ENCODE measurements around the gene GGCX.

DNA sequence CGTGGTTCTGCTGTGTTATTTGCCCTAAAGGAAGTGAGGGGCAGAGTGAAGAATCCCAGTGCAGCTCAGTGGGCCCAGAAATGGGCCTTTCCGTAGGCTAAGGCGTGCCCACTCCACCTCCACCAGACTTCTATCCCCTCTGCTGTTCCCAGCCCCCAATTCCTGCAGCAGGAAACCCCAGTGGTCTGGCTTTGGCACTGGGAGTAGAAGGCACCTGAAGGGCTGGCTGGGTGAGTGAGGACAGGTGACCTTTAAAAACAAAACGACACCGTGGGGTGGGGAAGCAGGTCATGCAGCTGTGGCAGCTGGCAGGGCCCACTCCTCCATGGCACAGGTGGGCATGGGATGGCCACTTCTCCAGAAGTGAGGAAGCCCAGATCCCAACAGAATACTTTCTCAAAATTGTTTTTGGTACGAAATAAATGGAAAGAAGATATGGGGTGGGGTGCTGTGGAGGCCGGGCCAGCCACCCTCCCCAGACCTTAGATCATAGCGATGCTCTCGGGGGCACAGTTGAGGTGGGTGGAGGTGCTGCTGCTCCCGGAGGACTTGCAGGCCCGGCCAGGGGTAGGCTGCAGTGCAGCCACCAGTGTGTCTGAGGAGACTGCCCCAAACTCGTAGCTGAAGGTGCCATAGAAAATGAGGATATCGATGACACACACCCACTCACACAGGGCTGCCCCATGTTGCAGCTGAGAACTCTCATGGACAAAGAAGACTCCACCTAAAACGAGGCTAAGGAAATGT, 37.5 kb upstream of the GGCX start:
- TF ChIP-seq SUZ12 (IDR thresholded peaks at IDR 0.05; ENCODE audit: extremely low read depth, insufficient read depth, insufficient read length), result no peak
- no peak for TF ChIP-seq ZNF274 (IDR thresholded peaks at IDR 0.05; ENCODE audit: low read depth, low read length)
